HG03108 (cell line): ENCODE data around the gene STOML2.

ENCODE experiments used
- ATAC-seq: cut with Tn5 transposase; IDR thresholded peaks from one replicate; pipeline ENCODE4 v1.9.1; 2021; ENCODE audit warnings: moderate library complexity; ENCODE audit not compliant: unreplicated experiment

The STOML2 gene

GRCh38 chr9:35072461-35073278, 30.3 kb downstream of the STOML2 start, which contains the start of gene VCP:
Gene VCP (minus strand): TSS chr9:35072625. CDS start chr9:35072353, 272 bp downstream.
- ATAC-seq, result peak; percentile 77

GRCh38 chr9:35071814-35072460, 31.0 kb downstream of the STOML2 start:
- ATAC-seq, result peak; percentile 47

- ATAC-seq, result no peak
Measured at GRCh38 chr9:35070823-35071813, 31.8 kb downstream of the STOML2 start.

- no peak for ATAC-seq
Measured at GRCh38 chr9:35069020-35069419, 33.9 kb downstream of the STOML2 start.

- ATAC-seq, result no peak
Measured at GRCh38 chr9:35067056-35067455, 35.9 kb downstream of the STOML2 start.

GRCh38 chr9:35060548-35061207, 42.3 kb downstream of the STOML2 start:
- no peak for ATAC-seq

- no peak for ATAC-seq
Measured at GRCh38 chr9:35059438-35059837, 43.5 kb downstream of the STOML2 start.

- ATAC-seq, result no peak
Measured at GRCh38 chr9:35057271-35057620, 45.7 kb downstream of the STOML2 start.

- no peak for ATAC-seq
Measured at GRCh38 chr9:35056571-35057270, 46.2 kb downstream of the STOML2 start.

GRCh38 chr9:35054871-35055644, 47.9 kb downstream of the STOML2 start:
- ATAC-seq, result no peak

- no peak for ATAC-seq
Measured at GRCh38 chr9:35054185-35054835, 48.6 kb downstream of the STOML2 start.

GRCh38 chr9:35051069-35051967, 51.6 kb downstream of the STOML2 start:
- ATAC-seq, result no peak
